ENCODE data around the gene CCDC187. TPM values are rescaled to one million over a fixed set of nuclear protein-coding genes. Genes with fewer than 3 reads are reported as not detected.

The CCDC187 gene
- polyA plus RNA-seq, 3 donors, result not detected

- TF ChIP-seq CTCF (IDR thresholded peaks at IDR 0.05), result no peak
- no peak overlapping the region for H3K4me3 ChIP-seq (replicated peaks in 1 of 3; ENCODE audit: low read depth in 2 of 3, low read length in 3 of 3)
- H3K27ac ChIP-seq (ENCODE audit: low read depth in 1 of 2, low read length in 2 of 2), result no peak overlapping the region
- Mint-ChIP-seq H3K9me3 (peaks cover 0 to 2% (median 0%) of the 10 kb centered on the region in 7 donors), H3K4me1 (no peaks in the 10 kb centered on the region), H3K27ac (no peak overlapping the region), H3K4me3 (no peak overlapping the region), H3K36me3 (no peaks in the 10 kb centered on the region), H3K27me3 (ENCODE audit: low read depth in 3 of 3) (peaks cover 6 to 14% (median 13%) of the 10 kb centered on the region in 3 donors)
- H2AFZ ChIP-seq (ENCODE audit: insufficient read depth, low read depth, low read length, poor library complexity, severe bottlenecking), result no peak overlapping the region
- H3K9me3 ChIP-seq (replicated peaks in 1 of 2; ENCODE audit: control insufficient read depth in 1 of 2, insufficient read depth in 1 of 2, low read length in 2 of 2), result no peaks in the 10 kb centered on the region
- H3K27me3 ChIP-seq (ENCODE audit: control insufficient read depth in 2 of 2, insufficient read depth in 2 of 2, low read length in 2 of 2), result no peaks in the 10 kb centered on the region
- no peaks in the 10 kb centered on the region for H4K20me1 ChIP-seq (ENCODE audit: insufficient read depth, low read length)
- no peaks in the 10 kb centered on the region for H3K79me2 ChIP-seq (ENCODE audit: insufficient read depth, low read length)
- WGBS (ENCODE audit: insufficient coverage), result 98% methylated on average over 10 of the region's 13 CpGs
- no peak overlapping the region for H3K9ac ChIP-seq (ENCODE audit: insufficient read depth, low read length, poor library complexity, severe bottlenecking)
- intact Hi-C loops (cut with micrococcal nuclease), result loop anchor here in 1 of 2 donors (10.0 kb wide), 1 partner anchor 682 kb away; no protein-coding TSS in a partner anchor
- H3K36me3 ChIP-seq (replicated peaks in 1 of 2; ENCODE audit: control insufficient read depth in 1 of 2, insufficient read depth in 2 of 2, low read length in 2 of 2), result no peaks in the 10 kb centered on the region
- H3K4me2 ChIP-seq (replicated peaks; ENCODE audit: extremely low read depth, low read length, poor library complexity, severe bottlenecking), result no peak overlapping the region
- DNase-seq, result no peak
- no peaks in the 10 kb centered on the region for H3K4me1 ChIP-seq (ENCODE audit: control insufficient read depth in 1 of 2, insufficient read depth in 2 of 2, low read length in 2 of 2)
Observed at GRCh38 chr9:136286987-136287379, 16.9 kb downstream of the CCDC187 start.

DNA sequence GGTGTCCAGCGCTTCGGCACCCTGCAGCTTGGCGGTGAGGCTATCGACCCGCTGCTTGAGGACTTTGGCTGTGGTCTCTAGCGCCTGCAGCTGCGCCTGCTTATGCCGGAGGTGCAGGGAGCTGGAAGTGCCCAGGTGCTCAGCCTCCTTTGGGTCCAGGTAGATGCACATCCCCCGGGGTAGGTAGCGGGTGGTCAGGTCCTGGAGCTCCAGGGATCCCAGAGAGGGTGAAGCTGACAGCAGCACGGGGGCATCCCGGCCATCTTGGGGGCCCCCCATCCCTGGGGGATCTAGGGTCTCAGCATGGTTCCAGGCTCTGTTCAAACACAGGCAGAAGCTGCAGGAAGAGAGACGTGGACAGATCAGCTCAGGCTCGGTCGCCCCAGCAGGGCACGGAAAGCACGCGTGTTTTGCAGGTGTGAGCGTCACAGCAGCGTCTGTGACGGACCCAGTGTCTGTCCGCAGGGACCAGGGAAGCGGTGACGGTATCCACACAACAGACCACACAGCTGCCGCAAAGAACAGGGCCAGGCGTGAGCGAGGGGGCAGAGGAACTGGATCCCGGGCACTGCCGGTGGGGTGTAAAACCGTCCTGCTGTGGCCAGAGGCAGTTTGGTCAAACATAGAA is 17.4 kb downstream of the CCDC187 start:
- no peaks in the 10 kb centered on the region for H3K79me2 ChIP-seq (ENCODE audit: insufficient read depth, low read length)
- Mint-ChIP-seq H3K4me3 (peak overlapping the region in 1 of 2 donors; percentile 35), H3K4me1 (no peaks in the 10 kb centered on the region), H3K27me3 (ENCODE audit: low read depth in 3 of 3) (peaks cover 6 to 14% (median 14%) of the 10 kb centered on the region in 3 donors), H3K9me3 (peaks cover 0 to 2% (median 0%) of the 10 kb centered on the region in 7 donors), H3K36me3 (no peaks in the 10 kb centered on the region), H3K27ac (no peak overlapping the region)
- H3K9me3 ChIP-seq (replicated peaks in 1 of 2; ENCODE audit: control insufficient read depth in 1 of 2, insufficient read depth in 1 of 2, low read length in 2 of 2), result no peaks in the 10 kb centered on the region
- WGBS (ENCODE audit: insufficient coverage), result 92% methylated on average over 27 of the region's 30 CpGs
- no peak overlapping the region for H3K27ac ChIP-seq (ENCODE audit: low read depth in 1 of 2, low read length in 2 of 2)
- H3K36me3 ChIP-seq (replicated peaks in 1 of 2; ENCODE audit: control insufficient read depth in 1 of 2, insufficient read depth in 2 of 2, low read length in 2 of 2), result no peaks in the 10 kb centered on the region
- H4K20me1 ChIP-seq (ENCODE audit: insufficient read depth, low read length), result no peaks in the 10 kb centered on the region
- no peak for DNase-seq
- H2AFZ ChIP-seq (ENCODE audit: insufficient read depth, low read depth, low read length, poor library complexity, severe bottlenecking), result no peak overlapping the region
- H3K4me2 ChIP-seq (replicated peaks; ENCODE audit: extremely low read depth, low read length, poor library complexity, severe bottlenecking), result no peak overlapping the region
- H3K27me3 ChIP-seq (ENCODE audit: control insufficient read depth in 2 of 2, insufficient read depth in 2 of 2, low read length in 2 of 2), result no peaks in the 10 kb centered on the region
- H3K4me1 ChIP-seq (ENCODE audit: control insufficient read depth in 1 of 2, insufficient read depth in 2 of 2, low read length in 2 of 2), result no peaks in the 10 kb centered on the region
- no peak for TF ChIP-seq CTCF (IDR thresholded peaks at IDR 0.05)
- H3K4me3 ChIP-seq (replicated peaks in 1 of 3; ENCODE audit: low read depth in 2 of 3, low read length in 3 of 3), result no peak overlapping the region
- intact Hi-C loops (cut with micrococcal nuclease), result loop anchor here in 1 of 2 donors (10.0 kb wide), 1 partner anchor 682 kb away; no protein-coding TSS in a partner anchor
- H3K9ac ChIP-seq (ENCODE audit: insufficient read depth, low read length, poor library complexity, severe bottlenecking), result no peak overlapping the region
